Muscle of leg (tissue), 11 donors: ENCODE results near the gene CYTH2. TPM values are rescaled to one million over a fixed set of nuclear protein-coding genes. Genes with fewer than 3 reads are reported as not detected.

Experiments used
- DNase-seq: peaks from one replicate; pipeline ENCODE4 v3.0.0; 2013
- H3K27ac ChIP-seq: one replicate; pipeline ENCODE4 v1.5.1; 2013; ENCODE audit warnings: mild to moderate bottlenecking, low read length, control low read depth
- H3K27me3 ChIP-seq: one replicate; pipeline ENCODE4 v1.6.1; 2013; ENCODE audit warnings: low read length; ENCODE audit not compliant: control insufficient read depth, insufficient read depth
- H3K36me3 ChIP-seq: one replicate; pipeline ENCODE4 v1.6.1; 2013; ENCODE audit warnings: low read length; ENCODE audit not compliant: control insufficient read depth, insufficient read depth
- H3K4me1 ChIP-seq: one replicate; pipeline ENCODE4 v1.6.1; 2013; ENCODE audit warnings: low read length; ENCODE audit not compliant: control insufficient read depth, insufficient read depth
- H3K4me3 ChIP-seq: one replicate; pipeline ENCODE4 v1.5.1; 2013; ENCODE audit warnings: low read length, control low read depth
- H3K9me3 ChIP-seq: replicated peaks from 2 replicates; pipeline ENCODE4 v1.6.1; 2013; ENCODE audit warnings: low read depth, low read length; ENCODE audit not compliant: control insufficient read depth
- WGBS: methylation state at CpG from one replicate; pipeline ENCODE4 v1.1.5; 2013; ENCODE audit warnings: missing lambda C conversion rate; ENCODE audit not compliant: insufficient coverage; 5-methylcytosine and 5-hydroxymethylcytosine counted together
- polyA plus RNA-seq, 8 donors: library from polyadenylated mRNA; unstranded; fragments of 120-200 nt; gene quantifications; one replicate each; pipeline versions ENCODE4 v1.2.1 to v1.2.3, GENCODE V29; 2013; ENCODE audit warnings: inconsistent platforms in 1 of 8, low replicate concordance in 1 of 8; ENCODE audit not compliant: insufficient read length in 8 of 8, insufficient read depth in 1 of 8
- total RNA-seq: library from RNA; stranded (reverse); fragments of 120-200 nt; gene quantifications from one replicate; pipeline ENCODE4 v1.2.4, GENCODE V29; 2013

The CYTH2 gene
- total and polyA plus RNA-seq, 9 donors, result 24.2 to 54.5 (median 44.8) TPM

DNA sequence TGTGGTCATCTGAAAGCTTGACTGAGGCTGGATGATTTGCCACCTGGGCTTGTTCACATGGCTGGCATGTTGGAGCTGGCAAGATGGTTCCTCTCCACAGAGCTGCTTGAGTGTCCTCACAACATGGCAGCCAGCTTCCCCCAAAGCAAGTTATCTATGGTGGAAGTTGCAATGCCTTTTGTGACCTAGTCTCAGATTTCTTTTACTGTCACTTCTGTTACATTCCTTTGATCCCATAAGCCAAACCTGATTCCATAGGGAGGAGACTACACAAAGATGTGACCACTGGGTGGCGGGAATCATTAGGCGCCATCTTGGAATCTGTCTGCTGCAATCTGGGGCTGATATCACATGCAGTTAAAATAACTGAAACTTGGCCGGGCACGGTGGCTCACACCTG, 60.0 kb downstream of the CYTH2 start:
- no peaks in the 10 kb centered on the region for H3K4me1 ChIP-seq
- 98% methylated on average over 4 of the region's 4 CpGs for WGBS
- peaks cover 23% of the 10 kb centered on the region for H3K9me3 ChIP-seq

DNA sequence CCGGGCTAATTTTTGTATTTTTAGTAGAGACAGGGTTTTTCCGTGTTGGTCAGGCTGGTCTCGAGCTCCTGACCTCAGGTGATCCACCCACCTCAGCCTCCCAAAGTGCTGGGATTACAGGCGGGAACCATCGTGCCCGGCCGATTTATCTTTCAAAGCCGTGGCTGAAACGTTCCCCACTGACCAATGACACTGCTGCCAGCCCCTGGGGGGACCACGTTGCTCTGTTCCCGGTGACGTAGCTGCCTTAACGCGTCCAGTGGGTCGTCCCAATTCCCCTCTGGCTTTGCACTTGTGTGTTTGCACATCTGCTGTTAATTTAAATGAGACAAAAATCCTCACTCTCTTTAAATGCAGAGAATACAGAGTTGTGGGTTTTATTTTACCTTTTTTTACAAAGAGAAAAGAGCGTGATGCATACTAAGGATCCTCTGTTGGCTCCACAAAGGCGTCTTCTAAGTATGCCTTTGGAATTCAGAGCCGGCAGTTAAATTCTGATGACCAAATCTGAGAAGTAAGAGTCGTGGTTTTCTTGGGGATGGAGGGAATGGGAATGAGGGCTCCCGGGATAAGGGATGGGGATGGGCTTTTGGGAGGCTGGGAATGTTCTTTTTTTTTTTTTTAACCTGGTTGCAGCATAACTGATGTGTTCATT, 61.0 kb downstream of the CYTH2 start:
- 23% methylated on average over 12 of the region's 20 CpGs for WGBS
- Histone ChIP-seq H3K4me3 (no peak overlapping the region), H3K4me1 (no peaks in the 10 kb centered on the region)

More for the DNA sequence above, 60.0 kb downstream of the CYTH2 start:
- DNase-seq, result no peak
- Histone ChIP-seq H3K27me3 (no peaks in the 10 kb centered on the region), H3K27ac (no peak overlapping the region), H3K4me3 (no peak overlapping the region), H3K36me3 (no peaks in the 10 kb centered on the region)

DNA sequence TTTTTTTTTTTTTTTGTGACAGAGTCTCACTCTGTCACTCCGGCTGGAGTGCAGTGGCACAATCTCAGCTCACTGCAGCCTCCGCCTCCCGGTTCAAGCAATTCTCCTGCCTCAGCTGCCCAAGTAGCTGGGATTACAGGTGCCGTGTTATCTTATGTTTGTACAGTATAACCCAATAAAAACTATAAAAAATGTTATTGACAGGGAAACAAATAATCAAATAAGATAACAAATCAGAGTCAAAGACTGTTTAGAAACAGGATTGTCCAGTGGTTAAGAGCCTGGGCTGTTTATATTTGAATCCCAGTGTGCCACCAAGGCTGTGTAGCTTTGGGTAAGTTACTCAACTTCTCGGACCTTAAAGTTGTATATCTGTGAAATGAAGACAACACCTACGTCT, 61.6 kb downstream of the CYTH2 start:
- H3K27me3 ChIP-seq, result no peaks in the 10 kb centered on the region
- DNase-seq, result no peak
- no peaks in the 10 kb centered on the region for H3K36me3 ChIP-seq
- H3K4me3 ChIP-seq, result no peak overlapping the region
- peaks cover 18% of the 10 kb centered on the region for H3K9me3 ChIP-seq
- H3K27ac ChIP-seq, result no peak overlapping the region
- H3K4me1 ChIP-seq, result no peaks in the 10 kb centered on the region
- WGBS, result no CpG with 5 or more reads among the region's 6 CpGs

More for the DNA sequence above, 61.0 kb downstream of the CYTH2 start:
- H3K36me3 ChIP-seq, result no peaks in the 10 kb centered on the region
- no peak for DNase-seq
- H3K27me3 ChIP-seq, result no peaks in the 10 kb centered on the region
- peaks cover 18% of the 10 kb centered on the region for H3K9me3 ChIP-seq
- no peak overlapping the region for H3K27ac ChIP-seq

Other genes with a start within 250 kb of the CYTH2 start
- 33.2 TPM for gene CARD8, start 213.5 kb upstream of the CYTH2 start, total RNA-seq
- 10 to 100 TPM; 29.3 to 42.6 (median 36.0) TPM for gene CARD8, start 213.5 kb upstream of the CYTH2 start, polyA plus RNA-seq
- 5.2 TPM for gene ZNF114, start 199.3 kb upstream of the CYTH2 start, total RNA-seq
- 1 to 10 TPM; 1.8 to 4.5 (median 3.2) TPM for gene ZNF114, start 199.3 kb upstream of the CYTH2 start, polyA plus RNA-seq
- gene EMP3, start 143.8 kb upstream of the CYTH2 start, total RNA-seq, result 67.4 TPM
- gene EMP3, start 143.8 kb upstream of the CYTH2 start, polyA plus RNA-seq, result 100 to 1,000 TPM; 121 to 166 (median 144) TPM
- gene TMEM143, start 105.4 kb upstream of the CYTH2 start, total RNA-seq, result 4.1 TPM
- gene TMEM143, start 105.4 kb upstream of the CYTH2 start, polyA plus RNA-seq, result 10 to 100 TPM in 7 of 8 donors, 1 to 10 TPM in 1; 8.0 to 17.4 (median 15.0) TPM
- not detected for gene SYNGR4, start 105.0 kb upstream of the CYTH2 start, total RNA-seq
- under 1 TPM in 1 of 8 donors, not detected in 7; 0.17 TPM for gene SYNGR4, start 105.0 kb upstream of the CYTH2 start, polyA plus RNA-seq
- gene KDELR1, start 77.8 kb upstream of the CYTH2 start, total RNA-seq, result 57.5 TPM
- gene KDELR1, start 77.8 kb upstream of the CYTH2 start, polyA plus RNA-seq, result 100 to 1,000 TPM; 104 to 162 (median 129) TPM
- gene GRIN2D, start 75.7 kb upstream of the CYTH2 start, total RNA-seq, result 0.58 TPM
- 1 to 10 TPM in 7 of 8 donors, under 1 TPM in 1; 0.93 to 3.1 (median 2.1) TPM for gene GRIN2D, start 75.7 kb upstream of the CYTH2 start, polyA plus RNA-seq
- gene GRWD1, start 23.4 kb upstream of the CYTH2 start, total RNA-seq, result 21.0 TPM
- 10 to 100 TPM; 20.4 to 29.9 (median 25.8) TPM for gene GRWD1, start 23.4 kb upstream of the CYTH2 start, polyA plus RNA-seq
- gene KCNJ14, start 13.8 kb upstream of the CYTH2 start, total RNA-seq, result 0.49 TPM
- 1 to 10 TPM in 2 of 8 donors, under 1 TPM in 6; 0.48 to 1.2 (median 0.92) TPM for gene KCNJ14, start 13.8 kb upstream of the CYTH2 start, polyA plus RNA-seq
- gene LMTK3, start 42.5 kb downstream of the CYTH2 start, total RNA-seq, result 0.04 TPM
- under 1 TPM in 7 of 8 donors, not detected in 1; 0.03 to 0.39 (median 0.18) TPM for gene LMTK3, start 42.5 kb downstream of the CYTH2 start, polyA plus RNA-seq
- gene SULT2B1, start 82.8 kb downstream of the CYTH2 start, total RNA-seq, result 0.13 TPM
- 1 to 10 TPM in 1 of 8 donors, under 1 TPM in 6, not detected in 1; 0.11 to 2.9 (median 0.27) TPM for gene SULT2B1, start 82.8 kb downstream of the CYTH2 start, polyA plus RNA-seq
- gene SPACA4, start 137.4 kb downstream of the CYTH2 start, total RNA-seq, result not detected
- gene SPACA4, start 137.4 kb downstream of the CYTH2 start, polyA plus RNA-seq, result not detected
- gene FAM83E, start 145.7 kb downstream of the CYTH2 start, total RNA-seq, result 0.13 TPM
- gene FAM83E, start 145.7 kb downstream of the CYTH2 start, polyA plus RNA-seq, result 1 to 10 TPM in 1 of 8 donors, under 1 TPM in 6, not detected in 1; 0.11 to 1.2 (median 0.18) TPM
- gene RPL18, start 149.8 kb downstream of the CYTH2 start, total RNA-seq, result 2,914 TPM
- 1,000 to 10,000 TPM; 1,793 to 2,160 (median 1,901) TPM for gene RPL18, start 149.8 kb downstream of the CYTH2 start, polyA plus RNA-seq
- gene SPHK2, start 150.1 kb downstream of the CYTH2 start, total RNA-seq, result 4.1 TPM
- gene SPHK2, start 150.1 kb downstream of the CYTH2 start, polyA plus RNA-seq, result 10 to 100 TPM in 4 of 8 donors, 1 to 10 TPM in 4; 7.0 to 11.8 (median 9.9) TPM
- 9.8 TPM for gene DBP, start 168.0 kb downstream of the CYTH2 start, total RNA-seq
- gene DBP, start 168.0 kb downstream of the CYTH2 start, polyA plus RNA-seq, result 10 to 100 TPM in 1 of 8 donors, 1 to 10 TPM in 7; 3.0 to 10.8 (median 6.2) TPM
- 6.2 TPM for gene CA11, start 176.8 kb downstream of the CYTH2 start, total RNA-seq
- gene CA11, start 176.8 kb downstream of the CYTH2 start, polyA plus RNA-seq, result 10 to 100 TPM in 7 of 8 donors, 1 to 10 TPM in 1; 7.9 to 22.1 (median 14.0) TPM
- 0.18 TPM for gene NTN5, start 203.6 kb downstream of the CYTH2 start, total RNA-seq
- gene NTN5, start 203.6 kb downstream of the CYTH2 start, polyA plus RNA-seq, result 1 to 10 TPM in 7 of 8 donors, under 1 TPM in 1; 0.64 to 8.5 (median 2.2) TPM
- gene FUT2, start 226.6 kb downstream of the CYTH2 start, total RNA-seq, result not detected
- gene FUT2, start 226.6 kb downstream of the CYTH2 start, polyA plus RNA-seq, result 1 to 10 TPM in 4 of 8 donors, under 1 TPM in 4; 0.53 to 3.8 (median 0.95) TPM